ENCODE results near the gene DTWD2.
"Not testable (repeated sequence)": the region's sequence is repeated elsewhere in the genome, so short reads cannot be mapped to it uniquely, and the experiment has no call there.

Gene DTWD2

GRCh38 chr5:118863345-118863744, 125.0 kb downstream of the DTWD2 start:
- no peak for DNase-seq (ENCODE audit: low spot score)

GRCh38 chr5:118862596-118862995, 125.8 kb downstream of the DTWD2 start:
- DNase-seq (ENCODE audit: low spot score), result no peak

- no peak for DNase-seq (ENCODE audit: low spot score)
Observed at GRCh38 chr5:118857700-118858099, 130.6 kb downstream of the DTWD2 start.

- no peak for DNase-seq (ENCODE audit: low spot score)
Observed at GRCh38 chr5:118854819-118855218, 133.5 kb downstream of the DTWD2 start.

- not testable (repeated sequence) for DNase-seq (ENCODE audit: low spot score)
Observed at GRCh38 chr5:118851785-118852184, 136.6 kb downstream of the DTWD2 start.

- not testable (repeated sequence) for DNase-seq (ENCODE audit: low spot score)
Observed at GRCh38 chr5:118849507-118849906, 138.8 kb downstream of the DTWD2 start.

- DNase-seq (ENCODE audit: low spot score), result no peak
Observed at GRCh38 chr5:118844351-118844750, 144.0 kb downstream of the DTWD2 start.

GRCh38 chr5:118834710-118835109, 153.6 kb downstream of the DTWD2 start:
- no peak for DNase-seq (ENCODE audit: low spot score)

- DNase-seq (ENCODE audit: low spot score), result no peak
Observed at GRCh38 chr5:118832974-118833373, 155.4 kb downstream of the DTWD2 start.

- no peak for DNase-seq (ENCODE audit: low spot score)
Observed at GRCh38 chr5:118825226-118825625, 163.1 kb downstream of the DTWD2 start.

GRCh38 chr5:118818604-118819003, 169.7 kb downstream of the DTWD2 start:
- DNase-seq (ENCODE audit: low spot score), result no peak

GRCh38 chr5:118808441-118808840, 179.9 kb downstream of the DTWD2 start:
- no peak for DNase-seq (ENCODE audit: low spot score)

- no peak for DNase-seq (ENCODE audit: low spot score)
Observed at GRCh38 chr5:118806571-118806970, 181.8 kb downstream of the DTWD2 start.

GRCh38 chr5:118802335-118802734, 186.0 kb downstream of the DTWD2 start:
- DNase-seq (ENCODE audit: low spot score), result no peak

- no peak for DNase-seq (ENCODE audit: low spot score)
Observed at GRCh38 chr5:118796081-118796480, 192.3 kb downstream of the DTWD2 start.

- DNase-seq (ENCODE audit: low spot score), result no peak
Observed at GRCh38 chr5:118794281-118794680, 194.1 kb downstream of the DTWD2 start.

- no peak for DNase-seq (ENCODE audit: low spot score)
Observed at GRCh38 chr5:118793652-118794051, 194.7 kb downstream of the DTWD2 start.

GRCh38 chr5:118793091-118793490, 195.3 kb downstream of the DTWD2 start:
- DNase-seq (ENCODE audit: low spot score), result no peak

- DNase-seq (ENCODE audit: low spot score), result peak; percentile 17
Observed at GRCh38 chr5:118791926-118792734, 196.2 kb downstream of the DTWD2 start.

GRCh38 chr5:118789366-118789765, 199.0 kb downstream of the DTWD2 start:
- no peak for DNase-seq (ENCODE audit: low spot score)

GRCh38 chr5:118788351-118788750, 200.0 kb downstream of the DTWD2 start:
- DNase-seq (ENCODE audit: low spot score), result no peak
